ENCODE measurements around the gene SUGCT.

Gene SUGCT

DNA sequence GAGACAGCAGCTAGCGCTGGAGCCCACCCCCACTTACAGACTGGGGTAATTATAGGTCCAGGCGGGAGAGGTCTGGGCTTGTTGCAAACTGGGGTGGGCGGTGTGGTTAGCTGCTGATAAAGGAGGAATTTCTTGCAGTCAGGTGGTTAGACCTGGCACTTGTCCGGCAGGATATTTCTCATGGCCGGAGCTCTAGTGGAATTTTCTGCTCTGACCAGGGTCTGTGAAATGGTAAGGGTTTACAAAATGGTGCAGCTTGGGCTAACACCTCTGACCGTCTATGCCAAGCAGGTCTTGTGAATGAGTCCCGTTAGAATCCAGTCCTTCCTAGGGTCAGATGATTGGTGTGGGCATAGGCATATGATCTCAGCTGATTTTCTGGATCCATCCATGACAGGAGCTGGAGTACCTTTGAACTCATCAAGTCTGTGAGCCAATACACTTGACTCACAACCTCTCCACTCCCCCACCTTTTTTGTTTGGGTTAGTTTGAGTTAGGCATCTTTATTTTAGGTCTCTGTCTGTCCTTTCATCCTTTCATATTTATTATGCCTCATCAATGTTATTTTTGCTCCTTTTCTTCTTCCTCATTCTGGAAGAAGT lies 213.4 kb downstream of the SUGCT start:
- no peak overlapping the region for H3K27ac ChIP-seq
- no peak for TF ChIP-seq ZFX (IDR thresholded peaks at IDR 0.05)
- TF ChIP-seq, protein P1, sequence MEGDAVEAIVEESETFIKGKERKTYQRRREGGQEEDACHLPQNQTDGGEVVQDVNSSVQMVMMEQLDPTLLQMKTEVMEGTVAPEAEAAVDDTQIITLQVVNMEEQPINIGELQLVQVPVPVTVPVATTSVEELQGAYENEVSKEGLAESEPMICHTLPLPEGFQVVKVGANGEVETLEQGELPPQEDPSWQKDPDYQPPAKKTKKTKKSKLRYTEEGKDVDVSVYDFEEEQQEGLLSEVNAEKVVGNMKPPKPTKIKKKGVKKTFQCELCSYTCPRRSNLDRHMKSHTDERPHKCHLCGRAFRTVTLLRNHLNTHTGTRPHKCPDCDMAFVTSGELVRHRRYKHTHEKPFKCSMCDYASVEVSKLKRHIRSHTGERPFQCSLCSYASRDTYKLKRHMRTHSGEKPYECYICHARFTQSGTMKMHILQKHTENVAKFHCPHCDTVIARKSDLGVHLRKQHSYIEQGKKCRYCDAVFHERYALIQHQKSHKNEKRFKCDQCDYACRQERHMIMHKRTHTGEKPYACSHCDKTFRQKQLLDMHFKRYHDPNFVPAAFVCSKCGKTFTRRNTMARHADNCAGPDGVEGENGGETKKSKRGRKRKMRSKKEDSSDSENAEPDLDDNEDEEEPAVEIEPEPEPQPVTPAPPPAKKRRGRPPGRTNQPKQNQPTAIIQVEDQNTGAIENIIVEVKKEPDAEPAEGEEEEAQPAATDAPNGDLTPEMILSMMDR (conservative IDR thresholded peaks at IDR 0.05) = no peak

DNA sequence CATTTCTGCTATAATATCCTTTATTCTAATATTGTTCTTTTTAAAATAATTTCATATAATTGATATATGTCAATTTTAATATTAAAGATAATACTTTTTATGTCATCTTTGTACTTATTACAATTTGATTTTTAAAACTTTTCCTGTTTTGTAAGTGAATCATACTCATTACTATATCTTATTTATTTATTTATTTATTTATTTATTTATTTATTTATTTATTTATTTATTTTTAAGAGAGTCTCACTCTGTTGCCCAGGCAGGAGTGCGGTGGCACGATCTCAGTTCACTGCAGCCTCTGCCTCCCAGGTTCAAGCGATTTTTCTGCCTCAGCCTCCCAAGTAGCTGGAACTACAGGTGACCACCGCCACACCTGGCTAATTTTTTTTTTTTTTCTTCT lies 215.3 kb downstream of the SUGCT start:
- H3K27ac ChIP-seq = no peak overlapping the region
- TF ChIP-seq, protein P1 (conservative IDR thresholded peaks at IDR 0.05) = no peak
- TF ChIP-seq ZFX (IDR thresholded peaks at IDR 0.05) = no peak

DNA sequence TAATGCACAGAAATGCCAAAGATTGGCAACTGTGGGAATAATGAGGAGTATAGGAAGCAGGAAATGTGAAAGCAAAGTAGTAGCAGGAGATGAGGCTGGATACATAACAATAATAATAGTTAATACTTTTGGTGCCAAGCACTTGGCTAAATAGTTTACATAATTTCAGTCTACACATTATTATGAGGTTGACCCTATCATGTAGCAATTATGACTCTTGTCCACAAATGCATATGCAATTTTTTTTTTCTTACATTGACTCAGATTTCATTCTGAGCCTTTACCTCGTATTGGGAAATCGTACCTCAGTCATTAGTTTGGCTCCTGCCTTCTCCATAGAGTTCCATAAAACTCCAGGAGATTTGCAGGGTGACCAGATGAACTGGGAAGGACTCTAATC lies 219.9 kb downstream of the SUGCT start:
- no peak for TF ChIP-seq ZFX (IDR thresholded peaks at IDR 0.05)
- TF ChIP-seq, protein P1 (conservative IDR thresholded peaks at IDR 0.05) = no peak
- H3K27ac ChIP-seq = no peak overlapping the region

DNA sequence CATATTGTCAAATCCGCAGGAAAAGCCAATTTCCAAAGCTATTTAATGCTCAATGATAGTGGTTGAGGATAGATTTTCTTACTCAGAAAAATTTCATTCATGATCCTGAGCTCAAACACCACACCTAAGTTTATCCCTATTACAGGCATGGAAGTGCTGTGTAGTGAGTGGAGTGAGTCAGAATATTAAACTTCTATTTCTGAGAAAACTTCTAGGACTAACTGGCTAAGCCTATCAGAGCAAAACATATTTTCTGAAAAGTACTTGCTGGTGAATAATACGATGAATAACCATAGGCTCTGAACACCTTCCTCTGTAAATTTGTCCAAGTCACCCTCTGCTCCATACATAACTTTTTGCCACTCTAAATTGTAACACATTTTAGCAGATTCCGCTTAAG lies 221.5 kb downstream of the SUGCT start:
- H3K27ac ChIP-seq = no peak overlapping the region
- TF ChIP-seq, protein P1 (conservative IDR thresholded peaks at IDR 0.05) = no peak
- TF ChIP-seq ZFX (IDR thresholded peaks at IDR 0.05) = no peak

DNA sequence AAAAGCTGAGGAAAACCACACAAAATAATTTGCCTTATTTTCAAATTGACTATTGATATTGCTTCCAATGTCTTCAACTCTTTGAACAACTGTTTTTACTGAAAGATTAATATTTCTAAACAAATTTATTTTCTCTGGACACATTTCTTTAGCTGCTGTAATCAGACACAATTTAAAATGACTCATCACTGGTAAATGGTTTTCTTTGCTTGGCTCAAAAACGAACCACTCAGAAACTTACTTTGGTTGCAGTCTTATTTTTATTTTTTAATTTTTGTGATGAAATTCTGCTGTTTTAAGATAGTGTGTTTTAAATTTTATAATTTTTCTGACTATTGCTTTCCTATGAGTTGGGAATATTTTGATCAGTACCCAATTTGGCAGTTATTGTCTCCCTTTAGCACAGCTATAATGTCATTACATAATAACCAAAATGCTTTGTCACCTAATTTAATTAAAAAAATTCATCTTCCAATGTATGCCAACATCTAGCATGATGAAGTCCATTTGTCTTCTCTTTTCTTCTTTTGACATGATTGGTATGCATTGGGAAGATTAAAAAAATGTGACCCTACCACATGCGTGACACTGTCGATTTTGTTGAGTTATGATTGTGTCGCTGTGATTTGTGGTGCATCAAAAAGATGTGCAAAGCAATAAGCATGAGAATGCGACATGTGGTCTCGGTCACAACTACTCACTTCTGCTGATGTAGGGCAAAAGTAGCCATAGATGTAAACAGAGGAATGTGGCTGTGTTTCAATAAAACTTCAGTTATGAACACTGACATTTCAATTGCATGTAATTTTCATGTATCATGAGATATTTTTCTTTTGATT lies 222.3 kb downstream of the SUGCT start:
- no peak overlapping the region for H3K27ac ChIP-seq
- TF ChIP-seq ZFX (IDR thresholded peaks at IDR 0.05) = no peak
- TF ChIP-seq, protein P1 (conservative IDR thresholded peaks at IDR 0.05) = no peak

DNA sequence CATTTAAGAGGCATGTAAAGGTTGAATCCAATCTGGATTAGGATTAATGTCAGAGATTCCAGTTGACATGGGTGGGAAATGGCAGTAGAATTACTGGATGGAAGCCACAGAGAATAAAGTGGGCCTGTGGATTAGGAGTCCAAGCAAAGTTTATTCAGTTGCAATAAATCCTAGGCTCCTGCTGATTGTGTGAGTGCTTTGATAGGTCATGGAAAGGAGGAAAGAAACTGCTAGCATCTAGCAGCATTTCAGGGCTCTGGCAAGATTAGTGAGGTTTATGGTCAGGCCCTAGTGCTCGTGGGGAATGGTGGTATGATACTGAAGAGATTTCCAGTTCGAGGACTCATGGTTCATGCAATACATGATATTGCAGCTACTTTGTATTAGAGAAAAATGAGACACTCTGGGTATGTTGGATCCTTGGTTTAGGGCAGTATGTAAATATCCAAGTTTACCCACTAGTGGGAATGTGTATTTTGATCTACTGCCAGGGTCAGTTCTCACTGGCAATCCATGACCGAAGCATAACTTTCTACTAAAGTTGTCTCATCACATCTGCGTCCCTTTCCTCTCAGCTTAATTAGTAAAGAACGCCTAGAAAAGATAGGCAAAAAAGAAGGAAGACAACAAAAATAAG lies 235.0 kb downstream of the SUGCT start:
- TF ChIP-seq ZFX (IDR thresholded peaks at IDR 0.05) = no peak
- TF ChIP-seq, protein P1 (conservative IDR thresholded peaks at IDR 0.05) = no peak
- no peak overlapping the region for H3K27ac ChIP-seq

All from C4-2B (cell line).